Ovary (tissue), 9 donors: Measurements from ENCODE around the gene APLN. TPM values are rescaled to one million over a fixed set of nuclear protein-coding genes. Genes with fewer than 3 reads are reported as not detected.

ENCODE experiments used
- DNase-seq, 5 donors: peaks; one replicate each; pipeline ENCODE4 v3.0.0-alpha.2; 2019 to 2020
- H3K27ac ChIP-seq, 2 donors: fragments of 200-600 bp; one replicate each; pipeline versions ENCODE4 v1.5.1 to v1.8.0; 2019 to 2022
- H3K27me3 ChIP-seq: fragments of 200-600 bp; one replicate; pipeline ENCODE4 v1.8.0; 2022
- H3K36me3 ChIP-seq: fragments of 200-600 bp; sonication (generic); one replicate; pipeline ENCODE4 v1.5.1; 2019
- H3K4me1 ChIP-seq: one replicate; pipeline ENCODE4 v1.8.1; 2013; ENCODE audit warnings: mild to moderate bottlenecking, moderate library complexity; ENCODE audit not compliant: insufficient read depth
- H3K4me3 ChIP-seq: fragments of 200-600 bp; sonication (generic); one replicate; pipeline ENCODE4 v1.5.1; 2017
- H3K9me3 ChIP-seq, 2 donors: fragments of 200-600 bp in 1 of 2; sonication (generic) in 1 of 2; one replicate each; pipeline versions ENCODE4 v1.5.1 to v1.8.1; 2013 to 2019; ENCODE audit warnings: mild to moderate bottlenecking in 1 of 2, moderate library complexity in 1 of 2
- CTCF ChIP-seq, 3 donors: fragments of 450-650 bp in 2 of 3; fragments of 200-600 bp in 1 of 3; IDR thresholded peaks; one replicate each; pipeline versions ENCODE4 v1.5.1 to v1.8.0; 2016 to 2022; ENCODE audit warnings: antibody characterized with exemption in 3 of 3, mild to moderate bottlenecking in 1 of 3
- EP300 ChIP-seq: sonication (generic); formaldehyde crosslinking; IDR thresholded peaks from one replicate; pipeline ENCODE4 v1.6.1; 2017; ENCODE audit warnings: antibody characterized with exemption
- POLR2A ChIP-seq: fragments of 450-650 bp; IDR thresholded peaks from one replicate; pipeline ENCODE4 v1.6.1; 2017; ENCODE audit warnings: antibody characterized with exemption, mild to moderate bottlenecking, moderate library complexity
- WGBS, 3 donors: extraction: QIAGEN DNeasy Blood & Tissue Kit in 1 of 3; methylation state at CpG; one replicate each; pipeline versions ENCODE4 v1.1.5 to v1.1.7; 2013 to 2017; 5-methylcytosine and 5-hydroxymethylcytosine counted together
- intact Hi-C, 4 donors: fragments of 100-400 bp; cut with DNase I; formaldehyde crosslinking; loops; one replicate each; pipeline versions ENCODE4 v1.11.0 to v1.15.1; 2022 to 2023
- polyA plus RNA-seq, 2 donors: library from polyadenylated mRNA; stranded (reverse); fragments of 200-250 nt in 1 of 2; fragments of 350-450 nt in 1 of 2; fragmentation: Illumina TruSeq in 1 of 2; extraction: RNeasy Lipid Tissue Mini Kit (QIAGEN cat#74804) in 1 of 2; gene quantifications; one replicate each; pipeline ENCODE4 v1.2.3, GENCODE V29; 2013 to 2014
- total RNA-seq, 7 donors: library from RNA; depleted of rRNA in 2 of 7; stranded (reverse); fragments of >200 nt in 2 of 7; fragmentation: NEBNext Ultra II Directional in 3 of 7; extraction: Animal tissue kit (Norgen Biotek cat#: 25700) in 3 of 7; gene quantifications; one replicate each; pipeline versions ENCODE4 v1.1.0 to v1.2.4, GENCODE V29; 2016 to 2023
- donor health status: DM: no; HTN: no; CAD: no; lungs with moderate emphysema.
- donor health status: DM: no; HTN: no; CAD: no.
- donor health status: Bipolar disorder and iron deficiency.
- donor health status: DM: yes; HTN: yes; CAD: no.
- donor health status: DM: no; HTN: no; CAD: no.
- donor health status: DM: yes; HTN: yes; CAD: no.

The APLN gene
- total and polyA plus RNA-seq, 9 donors, result 0.72 to 14.5 (median 3.4) TPM

- Histone ChIP-seq H3K4me3 (no peak overlapping the region), H3K27me3 (no peaks in the 10 kb centered on the region), H3K27ac (no peak overlapping the region), H3K4me1 (peaks cover 3% of the 10 kb centered on the region), H3K36me3 (no peaks in the 10 kb centered on the region), H3K9me3 (no peaks in the 10 kb centered on the region)
- WGBS, 3 donors, result 76 to 88% (median 84%) methylated on average over 3 of the region's 3 CpGs
- TF ChIP-seq CTCF (IDR thresholded peaks at IDR 0.05) (no peak), POLR2A (no peak), EP300 (no peak)
- intact Hi-C loops, result loop anchor here in 2 of 4 donors (5.0 kb wide), 1 partner anchor 449 kb away; no protein-coding TSS in a partner anchor
- DNase-seq, result no peak
Observed at GRCh38 chrX:129608496-129608895, 46.3 kb downstream of the APLN start.

- Histone ChIP-seq H3K27ac (no peak overlapping the region), H3K9me3 (no peaks in the 10 kb centered on the region), H3K36me3 (no peaks in the 10 kb centered on the region), H3K4me3 (no peak overlapping the region), H3K4me1 (peaks cover 3% of the 10 kb centered on the region), H3K27me3 (no peaks in the 10 kb centered on the region)
- TF ChIP-seq POLR2A, result no peak
- peak; percentile 46 to 75 (median 75) for TF ChIP-seq CTCF (IDR thresholded peaks at IDR 0.05)
- 2 to 7% (median 6%) methylated on average over 5 of the region's 5 CpGs for WGBS, 3 donors
- peak; percentile 45 to 75 (median 57) for DNase-seq
- intact Hi-C loops, result loop anchor here in 2 of 4 donors (5.0 kb wide), 1 partner anchor 450 kb away; no protein-coding TSS in a partner anchor
Observed at GRCh38 chrX:129606918-129607317, 47.8 kb downstream of the APLN start.

- peaks cover 3% of the 10 kb centered on the region for H3K4me1 ChIP-seq
- TF ChIP-seq EP300 (no peak), CTCF (IDR thresholded peaks at IDR 0.05) (peak in 2 of 3 donors; percentile 42 to 48)
- H3K27ac ChIP-seq, result no peak overlapping the region
- 14 to 26% (median 15%) methylated on average over 11 of the region's 11 CpGs for WGBS, 3 donors
- no peak overlapping the region for H3K4me3 ChIP-seq
- no peaks in the 10 kb centered on the region for H3K36me3 ChIP-seq
- H3K27me3 ChIP-seq, result no peaks in the 10 kb centered on the region
- DNase-seq, result peak in 4 of 5 donors; percentile 28 to 46 (median 33)
- H3K9me3 ChIP-seq, result no peaks in the 10 kb centered on the region
- intact Hi-C loops, result no loop called here
Observed at GRCh38 chrX:129600981-129601424, 53.8 kb downstream of the APLN start.

- no peak overlapping the region for H3K4me3 ChIP-seq
- no peaks in the 10 kb centered on the region for H3K27me3 ChIP-seq
- H3K9me3 ChIP-seq, result no peaks in the 10 kb centered on the region
- TF ChIP-seq POLR2A (no peak), EP300 (no peak), CTCF (IDR thresholded peaks at IDR 0.05) (no peak)
- WGBS, 3 donors, result 58 to 68% (median 63%) methylated on average over 5 of the region's 5 CpGs
- no peak for DNase-seq
- H3K27ac ChIP-seq, result no peak overlapping the region
- intact Hi-C loops, result loop anchor here in 1 of 4 donors (10.0 kb wide), 1 partner anchor 65 kb away; no protein-coding TSS in a partner anchor
- H3K36me3 ChIP-seq, result no peaks in the 10 kb centered on the region
- peaks cover 3% of the 10 kb centered on the region for H3K4me1 ChIP-seq
Observed at GRCh38 chrX:129599996-129600395, 54.8 kb downstream of the APLN start.
